D721Med (cell line): ENCODE measurements around the gene TMIE.
"Not testable (repeated sequence)": the region's sequence is repeated elsewhere in the genome, so short reads cannot be mapped to it uniquely, and the experiment has no call there.

ENCODE experiments used
- DNase-seq: peaks from one replicate; pipeline ENCODE4 v3.0.0; 2011; ENCODE audit warnings: low spot score; ENCODE audit not compliant: insufficient read length
- FAIRE-seq: peaks from 2 replicates; lab custom pipeline; 2011; peaks lifted over from hg19 to GRCh38; lab: Jason Lieb, UNC
- TF ChIP-seq, protein P1 (sequence below): IDR thresholded peaks from 2 replicates; pipeline ENCODE4 v1.5.1; 2012; ENCODE audit warnings: mild to moderate bottlenecking, control low read depth; ENCODE audit not compliant: insufficient read depth; ENCODE audit errors: missing control alignments

Gene TMIE

DNA sequence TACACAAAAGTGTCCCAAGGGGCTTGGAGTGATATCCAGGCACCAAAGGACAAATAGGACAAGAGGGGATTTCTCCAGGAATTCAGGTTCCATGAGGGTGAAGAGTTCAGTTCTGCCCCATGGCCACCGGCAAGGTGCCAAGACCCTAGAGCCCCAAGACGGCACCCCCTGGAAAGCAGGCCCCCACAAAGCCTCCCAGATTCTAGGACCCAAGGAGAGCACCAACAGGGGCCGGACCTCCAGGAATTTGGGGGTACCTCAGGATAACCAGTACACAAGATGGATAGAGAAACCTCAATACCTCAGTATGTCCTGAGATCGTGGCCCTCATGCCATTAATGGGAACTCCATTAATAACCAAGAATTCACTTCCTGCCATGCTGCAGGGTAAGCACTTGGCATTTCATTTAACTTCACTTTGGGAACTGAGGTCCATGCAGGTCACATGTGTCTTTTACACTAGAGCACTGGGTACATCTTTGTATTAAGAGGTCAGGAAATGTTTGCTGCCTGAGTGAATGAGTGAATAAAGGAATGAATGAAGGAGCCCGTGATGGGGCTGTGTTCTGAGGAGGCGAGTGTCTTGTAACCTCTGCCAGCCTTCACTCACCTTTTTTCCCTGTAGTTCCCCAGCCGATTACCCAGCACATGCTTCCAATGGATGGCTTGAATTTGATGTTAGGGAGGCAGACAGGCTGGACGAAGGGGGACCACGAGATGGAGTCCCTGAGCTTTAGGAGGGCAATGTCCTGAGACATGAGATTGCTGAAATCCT, 32.0 kb downstream of the TMIE start:
- no peak for FAIRE-seq
- TF ChIP-seq, protein P1, sequence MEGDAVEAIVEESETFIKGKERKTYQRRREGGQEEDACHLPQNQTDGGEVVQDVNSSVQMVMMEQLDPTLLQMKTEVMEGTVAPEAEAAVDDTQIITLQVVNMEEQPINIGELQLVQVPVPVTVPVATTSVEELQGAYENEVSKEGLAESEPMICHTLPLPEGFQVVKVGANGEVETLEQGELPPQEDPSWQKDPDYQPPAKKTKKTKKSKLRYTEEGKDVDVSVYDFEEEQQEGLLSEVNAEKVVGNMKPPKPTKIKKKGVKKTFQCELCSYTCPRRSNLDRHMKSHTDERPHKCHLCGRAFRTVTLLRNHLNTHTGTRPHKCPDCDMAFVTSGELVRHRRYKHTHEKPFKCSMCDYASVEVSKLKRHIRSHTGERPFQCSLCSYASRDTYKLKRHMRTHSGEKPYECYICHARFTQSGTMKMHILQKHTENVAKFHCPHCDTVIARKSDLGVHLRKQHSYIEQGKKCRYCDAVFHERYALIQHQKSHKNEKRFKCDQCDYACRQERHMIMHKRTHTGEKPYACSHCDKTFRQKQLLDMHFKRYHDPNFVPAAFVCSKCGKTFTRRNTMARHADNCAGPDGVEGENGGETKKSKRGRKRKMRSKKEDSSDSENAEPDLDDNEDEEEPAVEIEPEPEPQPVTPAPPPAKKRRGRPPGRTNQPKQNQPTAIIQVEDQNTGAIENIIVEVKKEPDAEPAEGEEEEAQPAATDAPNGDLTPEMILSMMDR = peak; percentile 3
- no peak for DNase-seq

DNA sequence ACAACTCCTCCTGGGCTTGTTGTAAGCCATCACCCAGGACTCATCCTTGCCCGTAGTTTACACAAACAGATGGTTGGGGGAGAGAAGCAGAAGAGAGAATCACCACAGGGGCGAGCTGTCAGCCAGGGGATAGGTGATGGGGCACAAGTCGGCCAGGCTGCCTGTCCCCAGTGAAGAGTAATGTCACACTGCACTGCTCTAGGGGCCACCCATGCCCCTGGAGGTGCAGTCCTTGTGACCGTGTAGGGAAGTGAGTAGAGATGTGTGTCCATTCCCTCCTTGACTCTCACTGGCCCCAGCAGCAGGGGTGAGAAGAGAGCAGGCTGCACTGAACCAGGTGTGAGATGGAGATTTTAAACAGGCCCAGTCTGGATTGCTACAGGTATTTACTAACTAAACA, 33.6 kb downstream of the TMIE start:
- TF ChIP-seq, protein P1 = no peak
- DNase-seq = no peak
- no peak for FAIRE-seq

DNA sequence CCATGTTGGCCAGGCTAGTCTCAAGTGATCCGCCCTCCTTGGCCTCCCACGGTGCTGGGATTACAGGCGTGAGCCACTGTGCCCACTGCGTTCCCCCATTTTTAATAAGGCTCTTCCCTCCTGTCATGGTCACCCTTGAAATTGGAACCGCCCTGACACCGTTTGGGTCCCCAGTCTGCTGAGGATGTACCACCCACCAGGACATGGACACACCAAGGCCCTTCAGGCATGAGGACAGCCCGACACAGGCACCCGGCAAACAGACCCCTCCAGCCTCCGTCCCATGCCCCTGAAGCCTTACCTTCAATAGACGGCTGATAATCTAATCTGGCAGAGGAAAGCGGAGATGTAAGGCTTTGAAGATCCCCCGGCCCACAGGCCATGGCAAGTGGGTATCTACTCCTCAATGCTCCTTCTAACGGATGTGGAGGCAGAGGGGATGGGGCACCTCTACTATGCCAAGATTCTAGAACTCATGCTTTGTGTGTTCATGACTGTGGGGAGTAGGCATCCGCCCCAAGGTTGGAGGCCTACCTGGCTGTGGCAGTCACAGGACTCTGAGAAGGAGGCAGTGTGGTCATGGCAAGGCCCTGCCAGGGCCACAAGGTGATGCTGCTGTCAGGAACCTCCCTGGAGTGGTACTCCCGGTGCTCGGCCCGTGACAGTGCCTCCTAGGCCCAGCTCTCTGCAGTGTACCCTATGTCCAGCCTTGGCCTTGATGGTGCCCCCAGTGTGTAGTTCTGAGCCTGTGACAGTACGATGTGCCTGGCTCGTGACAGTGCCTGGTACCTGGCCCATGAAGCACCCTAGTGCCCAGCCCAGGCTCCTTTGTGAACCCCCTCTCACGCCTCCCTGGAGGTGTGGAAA, 35.0 kb downstream of the TMIE start:
- DNase-seq (no peak), FAIRE-seq (no peak)
- TF ChIP-seq, protein P1 = no peak

DNA sequence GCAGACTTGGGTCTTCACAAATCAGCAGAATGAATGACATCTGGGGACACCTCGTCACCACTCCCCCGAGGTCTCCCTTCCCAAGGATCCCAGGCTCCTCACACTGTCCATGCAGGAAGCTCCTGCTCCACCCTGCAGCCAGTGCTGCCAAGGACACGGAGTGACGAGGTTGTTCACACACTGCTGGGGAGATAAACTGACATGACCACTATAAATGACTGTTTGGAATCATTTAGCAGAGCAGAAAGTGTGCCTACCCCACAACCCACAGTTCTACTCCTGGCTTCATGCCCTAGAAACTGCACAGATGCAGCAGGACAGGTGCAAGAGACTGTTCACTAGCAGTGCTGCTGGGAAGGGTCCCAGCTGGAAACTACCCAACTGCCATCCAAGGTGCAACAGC, 36.1 kb downstream of the TMIE start:
- FAIRE-seq = no peak
- TF ChIP-seq, protein P1 = no peak
- DNase-seq = no peak

DNA sequence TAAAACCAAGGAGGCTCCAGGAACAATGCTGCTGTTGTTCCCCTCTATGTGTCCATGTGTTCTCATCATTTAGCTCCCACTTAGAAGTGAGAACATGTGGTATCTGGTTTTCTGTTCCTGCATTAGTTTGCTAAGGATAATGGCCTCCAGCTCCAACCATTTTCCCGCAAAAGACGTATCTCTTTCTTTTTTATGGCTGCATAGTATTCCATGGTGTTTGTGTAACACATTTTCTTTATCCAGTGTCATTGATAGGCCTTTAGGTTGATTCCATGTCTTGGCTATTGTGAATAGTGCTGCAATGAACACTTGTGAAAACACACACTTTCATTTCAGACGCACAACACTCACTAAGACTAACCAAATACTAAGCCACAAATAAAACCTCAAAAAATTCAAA, 38.4 kb downstream of the TMIE start:
- not testable (repeated sequence) for FAIRE-seq, DNase-seq

DNA sequence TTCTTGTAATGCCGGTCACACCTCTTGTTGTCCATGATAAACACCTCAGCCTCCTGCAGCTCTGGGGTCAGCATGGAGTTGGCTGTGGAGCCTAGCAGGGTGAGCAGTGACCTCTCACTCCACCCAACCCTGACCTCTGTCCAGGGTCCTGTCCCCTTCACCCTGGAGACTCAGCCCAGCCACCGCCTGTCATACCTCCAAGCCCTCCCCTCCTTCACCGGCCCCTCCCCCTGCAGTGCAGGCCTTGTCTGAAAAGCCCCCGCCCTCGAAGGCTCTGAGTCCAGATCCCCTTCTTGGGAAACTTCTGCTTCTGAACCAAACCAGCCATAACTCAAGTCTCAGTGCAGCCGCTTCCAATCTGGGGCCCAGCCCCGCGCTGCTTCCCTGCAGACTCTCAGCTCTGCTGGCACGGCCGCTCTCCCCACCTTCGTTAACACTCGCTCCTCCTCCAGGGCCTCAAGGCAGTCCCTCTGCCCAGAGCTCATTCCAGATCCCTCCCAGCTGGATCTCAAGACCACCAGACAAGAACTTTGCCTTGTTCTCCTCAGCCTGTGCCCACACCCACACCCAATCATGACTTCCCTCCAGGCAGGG, 41.9 kb downstream of the TMIE start:
- FAIRE-seq (no peak), DNase-seq (no peak)
- TF ChIP-seq, protein P1 = no peak

DNA sequence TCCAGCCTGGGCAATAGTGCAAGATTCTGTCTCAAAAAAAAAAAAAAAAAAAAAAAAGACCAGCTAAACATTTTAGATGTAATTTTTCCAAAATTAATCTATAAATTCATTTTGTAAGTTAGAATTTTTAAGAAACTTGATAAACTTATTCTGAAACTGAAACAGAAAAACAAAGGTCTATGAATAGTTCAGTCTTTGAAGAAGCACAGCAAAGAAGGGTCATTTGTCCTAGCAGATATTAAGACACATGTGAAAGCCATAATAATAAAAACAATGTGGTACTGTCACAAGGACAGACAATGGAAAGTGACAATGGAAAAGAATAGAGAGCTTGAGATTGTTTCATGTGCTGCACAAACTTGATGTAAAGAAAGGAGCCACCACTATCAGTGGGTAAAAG, 45.5 kb downstream of the TMIE start:
- TF ChIP-seq, protein P1 = no peak
- no peak for FAIRE-seq
- no peak for DNase-seq
